Measurements from ENCODE around the gene MMS19.
"Not testable (repeated sequence)": the region's sequence is repeated elsewhere in the genome, so short reads cannot be mapped to it uniquely, and the experiment has no call there.

Gene MMS19

DNA sequence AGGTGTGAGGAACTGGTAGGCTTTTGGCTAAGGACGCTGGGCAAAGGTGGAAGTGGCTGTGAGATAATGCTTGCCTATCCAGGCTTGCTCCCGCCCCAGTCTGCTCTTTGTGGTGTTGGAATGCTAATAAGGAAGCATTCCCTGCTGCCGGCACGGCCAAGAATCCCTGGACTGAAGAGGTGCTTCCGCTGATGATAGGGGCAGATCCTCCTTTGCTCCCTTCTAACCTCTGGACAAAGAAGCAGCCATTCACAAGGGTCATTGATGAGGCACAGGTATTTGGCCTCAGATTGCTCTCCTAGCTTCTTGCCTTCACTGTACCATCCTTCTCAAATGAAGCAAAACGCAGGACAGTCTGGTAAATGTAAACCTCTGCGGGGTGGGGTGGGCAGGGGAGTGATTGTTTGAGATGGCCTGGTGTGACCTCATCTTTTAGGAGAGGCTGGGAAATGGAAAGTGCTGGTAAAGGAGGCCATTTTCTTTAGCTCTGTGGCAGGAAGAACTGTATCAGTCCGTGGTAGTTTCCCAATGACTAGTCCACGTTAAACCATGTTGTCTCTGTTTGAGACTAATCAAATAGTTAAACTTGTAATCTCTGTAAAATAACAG lies 70.5 kb downstream of the MMS19 start:
- DNase-seq (ENCODE audit: low read depth, low spot score) = no peak

DNA sequence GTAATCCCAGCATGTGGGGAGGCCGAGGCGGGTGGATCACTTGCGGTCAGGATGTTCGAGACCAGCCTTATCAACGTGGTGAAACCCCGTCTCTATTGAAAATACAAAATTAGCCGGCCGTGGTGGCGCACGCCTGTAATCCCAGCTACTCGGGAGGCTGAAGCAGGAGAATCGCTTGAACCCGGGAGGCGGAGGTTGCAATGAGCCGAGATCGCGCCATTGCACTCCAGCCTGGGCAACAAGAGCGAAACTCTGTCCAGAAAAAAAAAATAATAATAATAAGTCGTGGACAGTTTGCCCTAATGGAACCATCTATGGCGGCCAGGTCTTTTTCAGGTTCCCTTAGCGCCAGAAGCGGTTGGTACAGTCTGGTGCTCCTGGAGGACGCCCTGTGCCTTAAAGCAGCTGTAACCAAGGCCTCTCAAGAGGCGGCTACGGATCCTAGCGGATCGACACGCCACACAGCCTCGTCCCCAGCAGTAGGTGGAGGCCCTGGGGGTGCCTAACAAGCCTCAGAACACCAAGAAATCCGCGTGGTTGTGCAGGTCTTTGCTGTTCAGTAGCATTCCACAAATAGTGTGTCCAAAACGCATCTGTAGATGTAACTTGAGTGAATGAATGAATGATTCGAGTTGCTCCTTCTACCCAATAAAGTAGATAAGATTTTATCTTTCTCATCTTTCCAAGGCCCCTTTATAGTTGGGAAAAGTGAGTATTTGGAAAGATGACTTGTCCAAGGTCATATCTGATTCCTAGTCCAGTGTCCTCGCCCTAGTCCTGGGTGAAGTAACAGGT lies 71.2 kb downstream of the MMS19 start:
- DNase-seq (ENCODE audit: low read depth, low spot score) = no peak

DNA sequence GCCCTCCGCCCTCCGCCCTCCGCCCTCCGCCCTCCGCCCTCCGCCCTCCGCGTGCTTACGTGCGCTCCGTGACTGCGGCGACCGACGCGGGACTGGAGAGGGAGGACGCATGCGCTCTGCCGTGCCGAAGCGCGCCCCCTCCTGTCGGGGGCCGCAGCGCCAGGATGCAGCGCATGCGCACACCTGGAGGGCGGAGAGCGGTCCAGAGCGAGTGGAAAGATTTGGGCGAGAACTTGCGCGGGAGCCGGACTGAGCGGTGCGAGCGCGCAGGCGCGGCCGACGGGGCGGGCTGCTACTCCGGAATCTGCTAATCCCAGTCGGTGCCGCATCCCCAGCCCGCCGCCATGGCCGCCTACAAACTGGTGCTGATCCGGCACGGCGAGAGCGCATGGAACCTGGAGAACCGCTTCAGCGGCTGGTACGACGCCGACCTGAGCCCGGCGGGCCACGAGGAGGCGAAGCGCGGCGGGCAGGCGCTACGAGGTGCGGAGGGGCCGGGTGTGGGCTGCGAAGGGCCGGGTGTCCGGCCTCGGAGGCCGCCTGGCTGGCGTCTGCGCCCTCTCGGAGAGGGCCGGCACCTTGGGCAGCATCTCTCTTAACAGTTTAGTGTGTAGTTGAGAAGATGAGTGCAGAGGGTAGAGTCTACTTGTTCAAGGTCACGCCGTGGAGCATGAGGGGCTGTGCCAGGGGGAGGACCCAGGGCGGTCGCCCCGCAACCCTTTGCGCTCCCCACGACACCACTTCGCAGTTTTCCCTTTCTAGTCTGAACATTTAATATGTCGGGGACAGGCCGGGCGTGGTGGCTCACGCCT lies 72.1 kb downstream of the MMS19 start, which contains the start of gene PGAM1:
Gene PGAM1, plus strand, starts transcription at position 228 of the 812 bp plus-strand sequence. Its CDS starts 117 bp downstream, at position 345.
- peak; percentile 87 for DNase-seq (ENCODE audit: low read depth, low spot score)

DNA sequence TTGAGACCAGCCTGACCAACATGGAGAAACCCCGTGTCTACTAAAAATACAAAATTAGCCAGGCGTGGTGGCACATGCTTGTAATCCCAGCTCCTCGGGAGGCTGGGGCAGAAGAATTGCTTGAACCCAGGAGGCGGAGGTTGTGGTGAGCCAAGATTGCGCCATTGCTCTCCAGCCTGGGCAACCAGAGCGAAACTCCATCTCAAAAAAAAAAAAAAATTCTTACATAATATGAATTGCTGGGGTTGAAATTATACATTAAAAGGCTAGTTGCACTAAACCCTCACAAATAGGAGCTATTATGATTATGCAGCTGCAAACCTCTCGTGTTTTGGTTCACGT lies 74.5 kb downstream of the MMS19 start:
- not testable (repeated sequence) for DNase-seq (ENCODE audit: low read depth, low spot score)

DNA sequence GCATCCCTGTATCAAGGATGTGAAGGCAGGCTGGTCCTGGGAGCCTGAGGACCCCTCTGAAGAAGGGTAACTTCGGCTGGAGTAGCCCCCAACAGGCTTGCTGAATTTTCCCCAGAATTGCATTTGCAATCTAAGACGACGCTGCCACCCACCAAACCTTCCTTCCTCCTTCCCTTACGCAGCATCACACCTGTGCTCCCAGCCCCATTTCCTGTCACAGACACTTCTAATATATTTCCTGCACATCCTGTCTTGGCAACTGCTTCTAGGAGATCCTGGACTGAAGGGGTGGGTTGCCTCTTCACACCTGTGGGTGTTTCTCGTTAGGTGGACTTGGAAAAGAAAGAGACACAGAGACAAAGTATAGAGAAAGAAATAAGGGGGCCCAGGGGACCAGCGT lies 81.7 kb downstream of the MMS19 start:
- DNase-seq (ENCODE audit: low read depth, low spot score) = no peak

DNA sequence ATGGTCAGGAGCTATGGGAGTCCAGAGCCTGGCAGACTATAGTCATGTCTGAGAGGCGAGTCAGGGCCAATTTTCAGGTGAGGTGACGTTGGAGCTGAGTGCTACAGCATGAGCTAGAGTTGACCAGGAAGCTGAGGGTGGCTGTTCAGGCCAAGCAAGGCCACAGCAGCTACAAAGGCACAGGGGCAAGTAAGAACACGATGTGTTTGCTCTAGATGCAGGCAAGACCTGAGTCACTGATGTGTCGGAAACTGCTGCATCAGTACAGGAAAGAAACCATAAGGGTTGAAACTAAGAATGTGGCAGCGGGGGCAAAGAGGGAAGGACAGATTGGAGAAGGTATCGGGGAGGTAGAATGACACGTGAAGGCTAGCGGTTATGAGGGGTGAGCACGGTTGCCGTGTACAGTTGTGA lies 85.3 kb downstream of the MMS19 start:
- no peak for DNase-seq (ENCODE audit: low read depth, low spot score)

DNA sequence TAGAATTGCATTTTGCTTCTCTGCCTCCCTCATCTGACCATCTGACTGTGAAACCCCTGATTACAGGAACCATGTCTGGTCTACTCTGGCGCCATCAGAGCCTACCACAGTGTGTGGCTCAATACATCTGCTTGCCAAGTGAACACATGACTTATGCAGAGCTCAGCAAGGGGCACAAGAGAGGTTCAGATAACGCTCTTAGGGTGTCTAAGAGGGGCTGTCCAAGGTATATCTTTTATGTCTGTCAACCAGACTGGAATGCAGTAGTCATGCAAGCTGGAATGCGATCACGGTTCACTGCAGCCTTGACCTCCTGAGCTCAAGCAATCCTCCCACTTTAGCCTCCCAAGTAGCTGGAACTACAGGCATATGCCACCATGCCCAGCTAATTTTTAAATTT lies 86.8 kb downstream of the MMS19 start:
- no peak for DNase-seq (ENCODE audit: low read depth, low spot score)

DNA sequence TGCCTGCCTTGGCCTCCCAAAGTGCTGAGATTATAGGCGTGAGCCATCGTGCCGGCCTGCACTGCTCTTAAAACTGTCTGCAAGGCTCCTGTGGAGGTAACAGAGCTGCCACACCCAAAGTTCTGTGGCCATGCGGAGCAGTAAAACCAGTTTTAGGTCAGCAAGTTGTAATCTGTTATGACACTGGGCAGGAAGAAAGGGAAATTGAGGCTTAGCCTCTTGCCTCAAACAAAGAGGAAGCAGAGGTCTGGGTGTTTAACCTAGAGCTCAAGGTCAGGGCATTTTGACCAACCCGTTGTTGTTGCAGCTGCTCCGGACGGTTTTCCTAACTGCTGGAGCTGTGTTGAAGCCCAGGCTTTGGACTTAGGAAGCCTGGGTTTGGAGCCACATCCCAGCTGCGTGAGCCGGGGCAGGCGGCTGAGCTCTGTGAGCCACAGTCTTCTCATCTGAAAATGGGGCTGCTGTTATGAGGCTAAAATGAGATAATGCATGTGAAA lies 89.7 kb downstream of the MMS19 start:
- DNase-seq (ENCODE audit: low read depth, low spot score) = no peak

Data from activated CD4-positive, CD25-positive, alpha-beta regulatory T cell treated with anti-CD3 and anti-CD28 coated beads, Interleukin-2, amount 50 U/mL, for 16 hours (primary cell).